ACHN (cell line): Measurements from ENCODE around the gene LPCAT1.
"Not testable (repeated sequence)": the region's sequence is repeated elsewhere in the genome, so short reads cannot be mapped to it uniquely, and the experiment has no call there.

Experiments used
- DNase-seq: peaks from one replicate; pipeline ENCODE4 v3.0.0-alpha.2; 2015
- in situ Hi-C: cut with HindIII; loops from 2 replicates; pipeline ENCODE4 v1.10.0; 2017; ENCODE audit warnings: low sequenced_read_pairs, low pct_ligation_motif_present, low pct_unique_long_range_greater_than_20kb

LPCAT1 gene, protein sequence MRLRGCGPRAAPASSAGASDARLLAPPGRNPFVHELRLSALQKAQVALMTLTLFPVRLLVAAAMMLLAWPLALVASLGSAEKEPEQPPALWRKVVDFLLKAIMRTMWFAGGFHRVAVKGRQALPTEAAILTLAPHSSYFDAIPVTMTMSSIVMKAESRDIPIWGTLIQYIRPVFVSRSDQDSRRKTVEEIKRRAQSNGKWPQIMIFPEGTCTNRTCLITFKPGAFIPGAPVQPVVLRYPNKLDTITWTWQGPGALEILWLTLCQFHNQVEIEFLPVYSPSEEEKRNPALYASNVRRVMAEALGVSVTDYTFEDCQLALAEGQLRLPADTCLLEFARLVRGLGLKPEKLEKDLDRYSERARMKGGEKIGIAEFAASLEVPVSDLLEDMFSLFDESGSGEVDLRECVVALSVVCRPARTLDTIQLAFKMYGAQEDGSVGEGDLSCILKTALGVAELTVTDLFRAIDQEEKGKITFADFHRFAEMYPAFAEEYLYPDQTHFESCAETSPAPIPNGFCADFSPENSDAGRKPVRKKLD

DNA sequence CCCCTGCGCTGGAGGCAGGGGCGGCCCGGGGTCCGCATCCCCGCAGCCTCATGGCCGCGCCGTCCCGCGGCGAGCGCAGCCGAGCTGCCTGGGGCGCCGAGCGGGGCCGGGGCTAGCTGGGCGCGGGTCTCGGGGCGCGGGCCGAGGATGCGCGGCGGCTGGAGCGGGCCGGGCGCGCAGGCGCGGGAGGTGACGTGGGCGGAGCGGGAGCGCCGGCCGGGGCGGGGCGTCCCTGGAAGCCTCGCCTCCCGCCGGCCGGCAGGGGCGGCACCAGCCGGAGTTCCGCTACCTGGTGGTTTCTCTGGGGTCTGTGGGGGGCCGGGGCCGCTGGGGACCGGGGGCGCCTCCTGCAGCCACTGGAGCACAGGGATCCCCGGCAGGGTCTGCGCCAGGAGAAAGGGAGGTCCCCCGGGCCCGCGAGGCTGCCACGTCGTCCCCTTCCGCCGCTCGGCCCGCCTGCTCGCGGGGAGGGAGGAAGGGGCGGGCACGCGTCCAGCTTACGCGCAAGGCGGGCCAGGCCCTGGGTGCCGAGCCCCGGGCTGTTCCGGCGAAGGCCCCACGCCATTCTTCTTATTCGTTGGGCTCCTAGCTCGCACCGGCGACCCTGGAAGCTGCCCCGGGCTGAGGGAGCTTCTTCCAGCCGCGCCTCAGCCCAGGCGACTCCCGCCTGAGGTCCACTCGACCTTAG is at the start of gene LPCAT1:
LPCAT1 (minus strand) TSS at position 168 of the 688 bp plus-strand sequence; CDS start at position 52, 116 bp downstream.
- peak; percentile 67 for DNase-seq
- in situ Hi-C loops = no loop called here

DNA sequence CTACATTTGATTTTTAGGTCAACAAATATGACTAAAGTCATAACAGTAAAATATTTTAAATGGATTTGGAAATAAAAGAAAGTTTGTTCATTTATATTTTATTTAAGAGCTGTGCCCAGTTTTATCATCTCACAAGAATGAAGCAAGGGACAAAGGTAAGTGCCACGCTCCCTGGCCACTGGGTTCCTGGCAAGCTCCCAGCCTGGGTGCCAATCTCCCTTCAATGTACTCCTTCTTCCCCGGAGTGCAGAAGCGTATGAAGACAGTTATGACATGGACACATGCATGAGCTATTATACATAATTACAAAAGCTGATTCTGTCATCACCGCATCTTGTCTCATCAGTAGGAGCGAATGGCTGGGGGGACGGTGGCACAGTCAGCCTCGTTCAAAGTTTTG is 48.1 kb upstream of the LPCAT1 start:
- DNase-seq, in situ Hi-C loops: not testable (repeated sequence)

DNA sequence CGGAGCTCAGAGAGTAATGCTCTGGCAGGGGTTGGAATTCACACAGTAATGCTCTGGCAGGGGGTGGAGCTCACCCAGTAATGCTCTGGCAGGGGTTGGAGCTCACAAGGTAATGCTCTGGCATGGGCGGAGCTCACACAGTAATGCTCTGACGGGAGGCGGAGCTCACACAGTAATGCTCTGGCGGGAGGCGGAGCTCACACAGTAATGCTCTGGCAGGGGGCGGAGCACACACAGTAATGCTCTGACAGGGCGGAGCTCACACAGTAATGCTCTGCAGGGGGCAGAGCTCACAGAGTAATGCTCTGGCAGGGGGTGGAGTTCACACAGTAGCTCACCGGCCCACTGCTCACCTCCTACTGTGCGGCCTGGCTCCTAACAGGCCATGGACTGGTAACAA is 47.2 kb upstream of the LPCAT1 start:
- in situ Hi-C loops = no loop called here
- DNase-seq = no peak

DNA sequence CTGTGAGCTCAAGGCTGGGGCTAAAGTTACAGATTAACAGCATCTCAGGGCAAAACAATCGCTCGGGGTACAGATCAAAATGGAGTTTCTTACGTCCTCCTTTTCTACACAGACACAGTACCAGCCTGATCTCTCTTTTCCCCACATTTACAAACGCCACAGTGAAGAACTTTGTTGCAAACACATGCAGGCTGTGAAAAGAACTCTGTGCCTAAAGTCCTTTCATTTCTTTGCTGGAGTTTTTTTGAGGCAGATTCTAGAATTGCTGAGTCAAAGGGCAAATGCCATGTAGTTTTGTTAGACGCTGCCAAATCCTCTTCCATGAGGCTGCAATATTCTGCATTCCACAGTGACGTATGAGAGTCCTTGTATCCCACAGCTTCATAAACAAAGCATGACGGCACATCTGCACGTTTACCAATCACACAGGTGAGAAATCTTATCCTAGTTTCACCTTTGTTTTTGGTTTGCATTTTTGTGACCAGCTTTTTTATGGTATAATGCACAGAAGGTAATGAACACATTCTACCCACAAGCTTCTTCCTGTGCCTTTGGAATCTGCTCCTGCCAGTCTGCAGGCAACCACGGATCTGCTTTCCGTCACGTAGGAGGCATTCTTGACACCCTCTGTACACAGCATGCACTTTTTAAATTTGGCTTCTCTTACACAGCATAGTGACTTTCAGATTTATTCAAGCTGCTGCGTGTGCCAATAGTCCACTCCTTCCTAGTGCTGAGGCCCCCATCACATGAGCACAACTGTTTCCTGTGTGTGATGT is 44.6 kb upstream of the LPCAT1 start:
- DNase-seq = peak; percentile 85
- in situ Hi-C loops = no loop called here

DNA sequence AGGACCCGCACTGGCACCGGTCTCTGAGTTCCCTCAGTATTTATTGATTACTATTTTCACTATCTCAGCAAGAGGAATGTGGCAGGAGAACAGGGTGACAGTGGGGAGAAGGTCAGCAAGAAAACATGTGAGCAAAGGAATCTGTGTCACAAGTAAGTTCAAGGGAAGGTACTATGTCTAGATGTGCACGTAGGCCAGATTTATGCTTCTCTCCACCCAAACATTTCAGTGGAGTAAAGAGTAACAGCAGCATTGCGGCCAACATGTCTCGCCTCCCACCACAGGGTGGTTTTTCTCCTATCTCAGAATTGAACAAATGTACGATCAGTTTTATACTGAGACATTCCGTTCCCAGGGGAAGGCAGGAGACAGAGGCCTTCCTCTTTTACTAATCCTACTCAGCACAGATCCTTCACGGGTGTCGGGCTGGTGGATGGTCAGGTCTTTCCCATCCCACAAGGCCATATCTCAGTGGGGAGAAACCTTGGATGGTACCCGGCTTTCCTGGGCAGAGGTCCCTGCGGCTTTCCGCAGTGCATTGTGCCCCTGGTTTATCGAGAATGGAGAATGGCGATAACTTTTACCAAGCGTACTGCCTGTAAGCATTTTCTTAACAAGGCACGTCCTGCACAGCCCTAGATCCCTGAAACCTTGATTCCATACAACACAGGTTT is 43.9 kb upstream of the LPCAT1 start:
- DNase-seq, in situ Hi-C loops: not testable (repeated sequence)

DNA sequence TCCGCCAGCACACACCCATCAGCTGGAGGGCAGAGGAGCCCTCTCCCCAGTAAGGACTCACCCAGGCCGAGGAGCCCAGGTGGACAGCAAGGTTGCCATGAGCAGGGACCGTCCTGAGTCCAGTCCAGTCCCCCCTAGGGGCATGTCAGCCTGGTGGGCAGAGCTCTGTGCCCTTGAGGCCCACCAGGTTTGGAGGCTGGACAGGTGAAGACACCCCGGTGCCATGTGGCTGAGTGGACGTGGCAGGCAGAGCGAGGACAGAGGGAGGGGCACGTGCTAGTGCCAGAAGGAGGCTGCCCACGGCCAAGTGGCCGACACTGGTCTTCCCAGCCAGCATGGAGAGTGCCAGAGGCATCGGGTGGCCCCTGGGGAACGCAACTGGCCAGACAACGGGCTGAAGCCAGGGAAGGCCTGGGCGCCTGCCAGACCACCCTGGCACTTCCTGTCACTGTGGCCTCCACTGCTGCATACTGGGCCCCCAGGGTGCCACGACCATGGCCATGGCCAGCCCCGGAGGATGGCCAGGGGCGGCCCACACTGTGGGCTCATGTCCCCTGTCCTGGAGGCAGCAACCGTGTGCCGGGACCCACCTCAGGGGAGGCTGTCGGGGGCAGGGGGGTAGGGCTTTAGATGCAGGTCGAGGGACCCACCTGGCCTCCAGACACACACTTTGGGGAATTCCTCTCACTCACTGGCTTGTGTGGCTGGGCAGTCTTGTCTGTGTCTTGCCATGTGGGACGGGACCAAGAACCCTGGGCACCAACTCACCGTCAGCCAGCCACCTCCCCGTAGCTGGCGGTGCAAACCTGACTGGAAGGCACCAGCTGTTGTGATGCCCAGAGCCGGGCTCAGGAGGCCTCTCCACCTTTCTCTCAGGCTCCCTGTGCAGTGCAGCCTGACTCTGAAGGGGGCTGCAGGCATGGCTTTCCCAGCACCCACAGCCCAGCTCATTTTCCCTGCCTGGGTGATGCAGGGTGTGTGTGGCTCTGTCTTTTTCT is 42.3 kb upstream of the LPCAT1 start:
- in situ Hi-C loops = no loop called here

DNA sequence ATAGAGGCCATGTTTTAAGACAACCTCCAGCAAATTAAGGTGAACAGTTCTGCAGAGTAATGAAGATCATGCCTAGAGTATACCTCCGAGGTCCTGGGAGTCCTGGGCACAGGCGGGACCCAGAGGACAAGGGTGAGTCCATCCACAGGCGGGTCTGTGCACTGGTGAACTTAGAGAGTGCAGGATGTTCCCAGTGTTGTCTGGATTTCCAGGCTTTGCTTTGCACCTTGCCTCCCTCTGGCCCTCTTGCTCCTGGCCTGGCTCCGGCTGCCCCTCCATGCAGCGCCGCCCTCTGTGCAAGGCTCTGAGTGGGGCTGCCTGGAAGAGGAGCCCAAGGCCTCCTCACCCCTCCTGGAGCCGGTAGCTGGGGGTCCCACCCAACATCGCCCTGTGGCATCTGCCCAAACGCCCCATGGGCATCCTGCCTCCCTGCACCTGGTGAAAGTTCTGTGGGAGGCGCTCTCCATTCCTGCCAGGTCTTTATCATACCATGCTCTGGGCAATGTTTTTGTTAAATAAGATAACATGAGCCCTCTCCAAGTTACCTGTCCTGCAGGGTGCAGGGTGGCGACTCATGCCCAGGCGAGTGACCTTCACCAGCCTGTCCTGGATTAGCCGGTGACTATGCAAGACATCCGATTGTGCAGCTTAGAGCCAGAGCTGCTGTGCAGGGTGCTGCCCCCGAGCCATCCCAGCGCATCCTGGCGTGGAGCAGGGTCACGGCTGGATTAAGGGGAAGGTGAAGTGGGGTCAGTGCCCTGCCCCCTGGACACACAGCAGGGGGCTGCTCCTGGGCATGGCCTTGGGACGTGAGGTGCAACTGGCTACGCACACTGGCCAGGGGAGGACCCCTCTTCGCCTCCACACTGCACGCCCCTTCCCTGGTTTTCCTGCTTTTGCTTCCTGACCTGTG is 41.3 kb upstream of the LPCAT1 start:
- in situ Hi-C loops = no loop called here
- DNase-seq = no peak

More for the DNA sequence above, 42.3 kb upstream of the LPCAT1 start:
- no peak for DNase-seq

DNA sequence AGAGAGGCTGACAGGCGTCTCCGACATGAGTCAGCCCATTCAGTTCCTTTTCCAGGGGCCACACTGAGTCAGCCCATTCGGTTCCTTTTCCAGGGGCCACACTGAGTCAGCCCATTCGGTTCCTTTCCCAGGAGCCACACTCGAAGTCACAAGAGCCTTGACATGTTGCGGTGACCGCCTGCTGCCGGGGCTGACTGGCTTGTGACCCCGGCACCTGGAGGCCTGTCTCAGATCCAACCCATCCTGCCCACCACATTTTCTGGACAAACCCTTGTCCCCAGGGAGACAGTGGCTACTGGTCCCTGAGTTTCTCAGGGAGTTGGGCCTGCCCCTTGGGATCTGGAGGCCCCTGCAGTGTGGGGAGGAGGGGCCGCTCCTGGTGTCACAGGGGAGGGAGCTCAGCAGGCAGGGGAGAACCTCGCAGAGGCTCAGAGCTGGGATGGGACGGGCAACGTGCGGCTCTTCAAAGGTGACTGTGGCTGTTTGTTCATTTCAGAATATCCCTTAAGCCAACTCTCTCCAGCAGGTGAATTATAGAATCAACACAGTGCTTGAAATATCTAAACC is 40.5 kb upstream of the LPCAT1 start:
- peak; percentile 60 for DNase-seq
- in situ Hi-C loops = no loop called here

DNA sequence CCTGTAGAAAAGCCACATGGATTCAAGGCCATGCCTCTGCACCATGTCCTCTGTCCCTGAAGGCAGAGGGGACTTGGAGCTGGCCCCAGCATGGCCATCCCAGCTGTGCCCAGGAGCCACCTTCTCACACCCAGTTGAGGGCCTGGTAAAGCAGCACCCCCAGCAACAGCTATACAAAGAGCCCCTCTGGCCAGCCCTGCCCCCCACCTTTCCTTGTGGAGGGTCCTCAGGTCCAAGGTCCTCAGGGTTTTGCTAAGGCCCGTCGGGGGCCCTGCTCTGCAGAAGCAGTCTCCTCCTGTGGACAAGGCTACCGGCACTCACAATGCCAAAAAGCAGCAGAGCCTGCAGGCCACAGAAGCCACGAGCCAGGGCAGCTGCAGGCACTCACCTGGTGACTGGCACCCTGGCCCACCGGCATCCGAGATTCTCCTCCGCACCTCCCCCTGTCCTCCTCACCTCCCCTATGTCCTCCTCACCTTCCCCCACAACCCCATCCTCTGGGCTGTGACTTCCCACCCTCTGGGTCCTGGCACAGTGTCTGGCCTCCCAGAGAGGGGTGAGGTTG is 39.9 kb upstream of the LPCAT1 start:
- no peak for DNase-seq
- in situ Hi-C loops = no loop called here

DNA sequence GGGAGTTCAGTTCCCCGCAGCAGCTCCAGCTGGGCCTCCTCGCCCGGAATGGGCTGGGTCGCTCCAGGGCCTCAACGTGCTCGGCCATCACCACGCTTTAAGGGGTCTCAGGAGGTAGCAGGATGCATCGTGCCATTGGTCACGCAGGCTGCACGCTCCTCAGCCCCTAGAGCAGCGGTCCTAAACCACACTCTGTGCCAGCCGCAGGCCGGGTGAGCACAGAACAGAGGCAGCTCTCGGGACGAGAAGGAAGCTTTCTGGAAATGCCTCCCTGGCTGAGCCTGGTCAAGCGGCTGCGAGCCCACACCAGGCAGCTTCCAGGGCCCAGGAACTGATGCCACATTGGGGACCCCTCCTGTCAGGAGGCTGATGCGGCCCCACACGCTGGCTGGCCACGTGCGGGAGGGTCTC is 39.3 kb upstream of the LPCAT1 start:
- in situ Hi-C loops = no loop called here
- DNase-seq = no peak

DNA sequence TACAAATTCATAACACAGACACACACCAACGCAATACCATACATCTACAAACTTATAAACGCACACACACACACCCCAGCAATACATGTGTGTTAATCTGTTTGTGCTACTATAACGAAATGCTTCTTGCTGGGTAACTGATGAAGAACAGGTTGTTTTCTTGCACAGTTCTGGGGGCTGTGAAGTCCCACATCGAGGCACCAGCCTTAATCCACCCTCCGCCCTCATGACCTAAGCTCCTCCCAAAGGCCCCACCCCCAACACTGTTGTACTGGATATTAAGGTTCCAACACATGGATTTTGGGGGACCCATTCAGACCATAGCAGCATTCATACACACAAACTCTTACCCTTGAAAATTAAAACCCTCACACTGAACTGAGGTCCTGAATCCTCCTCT is 38.8 kb upstream of the LPCAT1 start:
- in situ Hi-C loops = no loop called here
- no peak for DNase-seq

DNA sequence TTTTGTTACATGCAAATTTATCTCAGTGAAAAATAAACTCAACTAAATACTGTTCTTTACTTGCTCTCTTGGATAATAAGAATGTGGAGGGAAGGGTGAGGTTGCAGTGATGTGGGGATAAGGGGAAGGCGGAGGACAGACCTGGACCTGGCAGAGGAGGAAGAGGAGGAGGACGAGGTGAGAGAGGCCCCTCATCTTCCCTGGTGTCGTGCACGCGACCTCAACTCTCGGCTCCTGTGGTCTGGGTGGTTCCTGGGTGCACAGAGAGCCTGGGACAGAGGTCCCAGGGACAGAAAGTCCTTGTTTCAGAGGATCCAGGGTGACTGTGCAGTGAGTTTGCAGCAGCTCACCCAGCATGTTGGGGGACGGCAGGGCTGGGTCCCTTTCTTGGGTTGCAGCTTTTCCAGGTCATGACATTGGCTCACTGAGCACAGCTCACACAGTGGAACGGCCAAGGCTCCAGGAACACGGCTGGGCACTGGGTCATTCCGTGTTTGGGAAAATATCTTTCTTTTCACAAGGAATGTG is 37.7 kb upstream of the LPCAT1 start:
- in situ Hi-C loops = no loop called here

DNA sequence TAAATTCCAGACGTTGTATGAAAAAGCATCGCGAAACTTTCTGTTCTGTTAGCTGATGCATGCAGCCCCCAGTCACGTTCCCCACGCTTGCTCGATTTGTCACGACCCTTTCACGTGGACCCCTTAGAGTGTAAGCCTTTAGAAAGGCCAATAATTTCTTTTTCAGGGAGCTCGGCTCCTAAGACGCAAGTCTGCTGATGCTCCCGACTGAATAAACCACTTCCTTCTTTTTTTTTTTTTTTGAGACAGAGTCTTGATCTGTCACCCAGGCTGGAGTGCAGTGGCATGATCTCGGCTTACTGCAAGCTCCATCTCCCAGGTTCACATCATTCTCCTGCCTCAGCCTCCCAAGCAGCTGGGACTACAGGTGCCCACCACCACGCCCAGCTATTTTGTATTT is 36.7 kb upstream of the LPCAT1 start:
- DNase-seq, in situ Hi-C loops: not testable (repeated sequence)

More for the DNA sequence above, 37.7 kb upstream of the LPCAT1 start:
- DNase-seq = no peak

DNA sequence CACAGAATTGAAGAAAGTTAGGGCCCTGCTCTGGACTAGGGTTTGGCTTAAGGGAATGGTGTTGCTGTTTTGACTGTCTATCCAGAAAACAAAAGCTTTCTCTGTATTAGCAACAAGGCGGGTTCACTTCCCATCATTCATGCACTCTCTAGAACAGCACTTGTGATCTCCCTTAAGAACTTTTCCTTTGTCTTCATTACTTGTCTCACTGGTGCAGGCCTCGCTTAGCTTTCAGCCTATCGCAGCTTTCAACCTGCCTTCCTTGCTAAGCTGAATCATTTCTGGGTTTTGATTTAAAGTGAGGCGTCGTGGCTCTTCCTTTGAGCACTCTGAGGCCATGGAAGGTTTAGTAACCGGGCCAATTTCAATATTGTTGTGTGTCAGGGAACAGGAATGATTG is 35.2 kb upstream of the LPCAT1 start:
- DNase-seq = no peak
- in situ Hi-C loops = no loop called here

DNA sequence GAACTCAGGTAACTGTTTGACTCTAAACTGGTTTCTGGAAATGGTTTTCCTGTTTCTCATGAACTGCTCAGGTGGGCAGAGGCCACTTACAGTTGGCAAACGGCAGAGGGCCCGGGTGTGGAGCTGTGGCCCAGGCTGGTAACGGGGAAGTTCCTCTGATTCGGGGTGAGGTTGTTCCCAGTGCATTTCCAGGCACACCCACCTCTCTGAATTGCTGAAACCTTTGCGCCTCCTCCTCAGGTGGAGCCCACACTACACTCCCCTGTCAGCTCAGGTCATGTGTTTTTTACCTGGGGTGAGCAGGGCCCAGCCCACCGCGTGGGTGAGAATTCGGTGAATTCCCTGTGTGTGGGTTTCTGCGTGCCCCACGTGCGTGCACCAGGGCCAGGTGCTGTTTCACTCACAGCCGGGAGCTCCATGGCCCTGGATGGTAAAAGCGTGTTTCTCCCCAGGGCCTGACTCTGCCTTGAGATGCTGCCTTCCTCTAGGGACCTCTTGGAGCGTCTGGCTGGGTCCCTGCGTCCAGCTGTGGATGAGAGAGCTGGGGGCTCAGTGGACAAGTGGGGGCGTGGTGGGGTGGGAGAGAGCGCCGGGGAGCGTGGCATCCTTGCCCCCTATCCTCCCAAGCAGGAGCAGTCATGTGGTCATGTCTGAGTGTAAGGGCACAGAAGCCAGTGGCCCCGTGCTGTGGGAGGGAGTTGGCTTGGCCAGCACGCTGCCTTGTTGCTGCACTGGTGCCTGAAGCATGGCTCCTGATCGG is 33.5 kb upstream of the LPCAT1 start:
- in situ Hi-C loops = no loop called here
- no peak for DNase-seq
